ENCODE measurements around the gene ARHGEF28.

The ARHGEF28 gene

DNA sequence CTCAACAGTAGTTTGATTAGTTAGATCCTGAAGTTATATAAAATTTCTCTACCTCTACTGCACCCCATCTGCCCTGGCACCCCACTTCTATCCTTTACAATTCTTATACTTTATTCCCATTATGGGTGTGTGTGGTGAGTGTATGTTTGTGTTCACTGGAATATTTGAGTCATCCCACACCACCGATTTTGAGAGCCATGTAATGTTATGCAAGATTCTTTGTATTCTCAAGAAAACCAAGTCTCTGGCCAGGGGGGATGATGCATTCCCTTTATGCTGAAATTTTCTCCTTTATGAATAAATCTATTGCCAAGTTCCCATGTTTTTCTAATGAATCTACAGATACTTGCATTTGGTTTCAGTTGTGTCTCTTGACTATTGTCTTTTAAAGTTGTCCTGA lies 266.8 kb downstream of the ARHGEF28 start:
- peak; percentile 96 for DNase-seq (ENCODE audit: low read depth)
- TF ChIP-seq, protein P1, sequence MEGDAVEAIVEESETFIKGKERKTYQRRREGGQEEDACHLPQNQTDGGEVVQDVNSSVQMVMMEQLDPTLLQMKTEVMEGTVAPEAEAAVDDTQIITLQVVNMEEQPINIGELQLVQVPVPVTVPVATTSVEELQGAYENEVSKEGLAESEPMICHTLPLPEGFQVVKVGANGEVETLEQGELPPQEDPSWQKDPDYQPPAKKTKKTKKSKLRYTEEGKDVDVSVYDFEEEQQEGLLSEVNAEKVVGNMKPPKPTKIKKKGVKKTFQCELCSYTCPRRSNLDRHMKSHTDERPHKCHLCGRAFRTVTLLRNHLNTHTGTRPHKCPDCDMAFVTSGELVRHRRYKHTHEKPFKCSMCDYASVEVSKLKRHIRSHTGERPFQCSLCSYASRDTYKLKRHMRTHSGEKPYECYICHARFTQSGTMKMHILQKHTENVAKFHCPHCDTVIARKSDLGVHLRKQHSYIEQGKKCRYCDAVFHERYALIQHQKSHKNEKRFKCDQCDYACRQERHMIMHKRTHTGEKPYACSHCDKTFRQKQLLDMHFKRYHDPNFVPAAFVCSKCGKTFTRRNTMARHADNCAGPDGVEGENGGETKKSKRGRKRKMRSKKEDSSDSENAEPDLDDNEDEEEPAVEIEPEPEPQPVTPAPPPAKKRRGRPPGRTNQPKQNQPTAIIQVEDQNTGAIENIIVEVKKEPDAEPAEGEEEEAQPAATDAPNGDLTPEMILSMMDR (conservative IDR thresholded peaks at IDR 0.05; ENCODE audit: low read depth, low read length): no peak
- H3K4me3 ChIP-seq (ENCODE audit: low read depth, low read length): no peak overlapping the region

DNA sequence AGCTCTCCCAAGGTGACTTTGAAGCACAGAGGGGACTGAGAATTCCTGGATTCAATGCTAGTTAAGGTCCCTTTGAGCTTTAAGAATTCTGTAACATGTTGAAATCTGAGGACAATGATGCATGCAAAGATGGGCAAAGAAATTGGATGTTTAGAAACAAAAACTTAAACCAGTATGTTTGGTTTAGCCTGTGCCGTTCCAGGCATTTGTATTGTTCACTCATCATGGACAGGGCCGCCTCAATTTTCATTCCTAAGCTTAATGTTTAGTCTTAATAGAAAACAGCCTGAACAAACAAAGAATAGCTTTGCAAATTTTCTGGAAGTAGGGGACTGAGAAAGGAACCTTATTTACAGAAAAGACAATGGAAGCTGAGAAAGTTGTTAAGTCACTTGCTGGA lies 267.8 kb downstream of the ARHGEF28 start:
- no peak for DNase-seq (ENCODE audit: low read depth)
- H3K4me3 ChIP-seq (ENCODE audit: low read depth, low read length): no peak overlapping the region
- TF ChIP-seq, protein P1 (conservative IDR thresholded peaks at IDR 0.05; ENCODE audit: low read depth, low read length): no peak

DNA sequence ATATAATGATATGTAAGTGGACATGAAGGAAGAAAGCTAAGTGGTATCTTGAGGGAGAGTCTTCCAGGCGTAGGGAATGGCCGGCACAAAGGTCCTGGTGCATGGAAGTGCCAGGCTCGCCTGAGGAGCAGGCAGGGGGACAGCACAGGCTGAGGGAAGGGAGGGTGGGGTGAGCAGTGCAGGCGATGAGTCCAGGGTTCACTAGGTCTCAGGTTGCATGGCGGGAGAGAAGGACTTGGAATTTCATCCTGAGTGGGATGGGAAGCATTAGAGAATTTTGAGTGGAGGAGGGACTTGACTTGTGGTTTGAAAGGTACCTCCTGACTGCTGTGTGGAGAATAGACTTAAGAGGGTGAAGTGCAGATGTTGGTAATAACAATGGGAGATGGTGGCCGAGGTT lies 268.9 kb downstream of the ARHGEF28 start:
- H3K4me3 ChIP-seq (ENCODE audit: low read depth, low read length): no peak overlapping the region
- TF ChIP-seq, protein P1 (conservative IDR thresholded peaks at IDR 0.05; ENCODE audit: low read depth, low read length): no peak
- DNase-seq (ENCODE audit: low read depth): no peak

DNA sequence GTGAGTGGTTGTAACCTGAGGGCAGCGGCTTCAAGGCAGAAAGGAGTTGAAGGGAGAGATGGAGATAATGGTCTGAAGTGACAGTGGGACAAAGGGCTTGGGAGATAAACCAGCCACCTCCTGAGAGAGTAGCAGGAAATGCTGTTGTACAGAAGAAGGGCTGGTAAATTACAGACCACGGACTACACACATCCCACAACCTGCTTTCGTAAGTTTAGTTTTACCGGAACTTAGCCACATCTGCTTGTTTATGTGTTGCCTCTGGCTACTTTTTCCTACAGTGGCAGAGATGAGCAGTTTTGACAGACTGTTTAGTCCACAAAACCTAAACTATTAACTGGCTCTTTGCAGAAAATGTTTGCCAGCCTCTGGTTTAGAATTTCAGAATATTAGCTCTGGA lies 269.5 kb downstream of the ARHGEF28 start:
- H3K4me3 ChIP-seq (ENCODE audit: low read depth, low read length): no peak overlapping the region
- no peak for DNase-seq (ENCODE audit: low read depth)

DNA sequence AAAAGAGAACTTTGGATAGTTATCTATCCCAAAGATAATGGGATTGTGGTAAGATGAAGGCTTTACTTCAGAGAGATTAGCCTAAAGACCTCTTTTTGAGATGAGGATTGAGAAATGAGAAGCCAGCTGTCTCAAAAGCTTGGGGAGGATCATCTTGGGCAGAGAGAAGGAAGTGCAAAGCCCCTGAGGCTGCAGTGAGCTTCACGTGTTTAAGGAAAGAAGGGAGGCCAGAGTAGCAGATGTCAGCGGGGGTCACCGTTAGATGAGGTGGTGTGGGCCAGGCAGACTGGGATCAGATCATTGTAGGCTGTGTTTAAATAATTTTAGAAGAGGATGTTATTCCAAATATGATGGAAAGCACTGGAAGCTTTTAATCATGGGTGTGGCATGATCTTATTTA lies 270.1 kb downstream of the ARHGEF28 start:
- no peak overlapping the region for H3K4me3 ChIP-seq (ENCODE audit: low read depth, low read length)
- TF ChIP-seq, protein P1 (conservative IDR thresholded peaks at IDR 0.05; ENCODE audit: low read depth, low read length): no peak
- DNase-seq (ENCODE audit: low read depth): no peak

More for the DNA sequence above, 269.5 kb downstream of the ARHGEF28 start:
- TF ChIP-seq, protein P1 (conservative IDR thresholded peaks at IDR 0.05; ENCODE audit: low read depth, low read length): no peak

DNA sequence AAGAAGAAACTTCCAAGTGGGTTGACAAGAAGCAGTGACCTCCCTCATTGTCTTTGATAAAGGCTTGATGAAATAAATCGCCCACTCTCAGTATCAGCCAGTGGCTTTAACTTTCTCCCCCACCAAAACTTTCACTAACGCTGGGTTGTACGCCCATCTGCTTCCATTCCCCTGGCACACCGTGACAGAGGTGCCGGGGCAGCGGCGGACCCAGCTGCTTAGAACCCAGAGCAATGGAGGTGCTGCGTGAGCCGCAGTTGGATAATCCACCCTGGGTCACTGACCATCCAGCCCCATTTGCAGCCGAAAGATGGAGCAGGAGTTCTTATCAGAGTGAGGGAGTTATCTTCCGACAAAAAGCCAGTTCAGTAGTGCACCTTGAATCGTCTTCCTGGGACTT lies 270.7 kb downstream of the ARHGEF28 start:
- TF ChIP-seq, protein P1 (conservative IDR thresholded peaks at IDR 0.05; ENCODE audit: low read depth, low read length): no peak
- no peak overlapping the region for H3K4me3 ChIP-seq (ENCODE audit: low read depth, low read length)
- DNase-seq (ENCODE audit: low read depth): no peak

DNA sequence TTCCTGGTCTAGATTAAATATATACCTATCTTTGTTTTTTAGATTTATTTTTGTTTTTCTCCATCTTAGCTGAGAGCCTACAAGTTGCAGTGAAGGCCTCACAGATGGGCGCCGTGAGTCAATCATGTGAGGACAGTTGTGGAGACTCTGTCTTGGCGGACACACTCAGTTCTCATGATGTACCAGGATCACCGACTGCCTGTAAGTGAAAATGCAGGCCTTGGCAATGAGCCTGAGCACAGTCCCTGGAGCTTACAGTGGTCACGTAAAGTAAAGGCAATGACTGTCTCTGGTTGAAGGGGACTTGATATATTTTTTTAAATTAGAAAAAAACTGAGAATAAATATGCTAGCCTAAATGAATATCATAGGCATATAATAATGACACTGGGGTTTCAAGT lies 271.9 kb downstream of the ARHGEF28 start:
- H3K4me3 ChIP-seq (ENCODE audit: low read depth, low read length): no peak overlapping the region
- no peak for DNase-seq (ENCODE audit: low read depth)
- TF ChIP-seq, protein P1 (conservative IDR thresholded peaks at IDR 0.05; ENCODE audit: low read depth, low read length): no peak
